ENCODE measurements around the gene CPD. TPM values are rescaled to one million over a fixed set of nuclear protein-coding genes. Genes with fewer than 3 reads are reported as not detected.

CPD gene
- polyA plus RNA-seq, 1 of the 3 experiments (the other 2 are of a cell fraction) = 12.5 TPM

DNA sequence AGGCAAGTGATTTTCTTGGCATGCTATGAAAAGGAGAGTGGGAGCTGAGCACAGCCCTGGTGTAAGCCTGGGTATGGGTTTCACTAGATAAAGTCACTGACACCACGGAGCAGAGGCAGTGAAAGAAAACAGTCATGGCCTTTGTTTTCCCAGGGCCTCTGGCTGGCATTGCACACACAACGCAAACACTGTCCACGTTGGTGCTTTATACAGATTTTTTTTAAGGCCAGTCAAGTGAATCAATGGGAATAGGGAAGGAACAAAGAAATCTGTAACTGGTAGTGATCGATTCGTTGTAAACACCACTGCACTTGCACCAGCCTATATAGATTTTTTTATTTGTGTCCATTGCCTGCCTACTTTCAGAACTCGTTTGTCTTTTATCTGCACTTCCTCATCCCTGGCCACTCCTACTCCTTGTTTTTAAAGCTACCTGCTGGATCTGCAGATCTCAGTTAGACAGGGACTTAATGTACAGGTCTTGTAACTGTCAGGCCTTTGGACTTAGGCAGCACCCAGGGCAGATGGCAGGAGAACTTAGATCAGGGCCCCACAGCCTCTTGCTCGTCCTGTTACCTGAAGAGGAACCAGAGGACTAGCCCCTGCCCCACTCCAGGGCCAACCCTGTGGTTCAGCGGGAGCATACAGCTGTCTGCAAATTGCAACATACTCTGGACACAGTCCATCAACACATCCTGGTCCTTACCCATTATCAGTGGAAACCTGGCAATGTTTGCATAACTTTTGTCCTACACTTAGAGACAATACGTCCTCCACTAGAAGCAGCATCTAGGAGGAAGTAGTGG, 34.2 kb upstream of the CPD start:
- Histone ChIP-seq H3K79me2 (ENCODE audit: insufficient read depth) (no peaks in the 10 kb centered on the region), H3K4me2 (no peak overlapping the region), H3K36me3 (replicated peaks in 1 of 2; ENCODE audit: control insufficient read depth in 1 of 2, insufficient read depth in 2 of 2, low read length in 1 of 2) (no peaks in the 10 kb centered on the region), H3K27me3 (ENCODE audit: insufficient read depth) (no peaks in the 10 kb centered on the region), H3K9me2 (no peaks in the 10 kb centered on the region), H3K9ac (no peak overlapping the region), H3K27ac (ENCODE audit: low read depth in 2 of 2, low read length in 1 of 2) (peak overlapping the region in 1 of 2 experiments; percentile 34; a peak in 1 of 4 replicates), H3F3A (replicated peaks; ENCODE audit: insufficient read depth) (peaks cover 7% of the 10 kb centered on the region), H2AFZ (ENCODE audit: low read depth) (no peak overlapping the region), H4K20me1 (ENCODE audit: insufficient read depth) (no peaks in the 10 kb centered on the region), H3K4me1 (ENCODE audit: control insufficient read depth in 1 of 2, insufficient read depth in 2 of 2, low read depth in 1 of 2, low read length in 1 of 2) (peaks cover 8 to 16% of the 10 kb centered on the region in 2 experiments; a peak in 2 of 4 replicates), H3K9me3 (no peaks in the 10 kb centered on the region), H3K4me3 (ENCODE audit: low read depth in 2 of 2, low read length in 1 of 2) (no peak overlapping the region)
- TF ChIP-seq RCOR1 (IDR thresholded peaks at IDR 0.05; ENCODE audit: low read length) = no peak
- TF ChIP-seq, protein P1, sequence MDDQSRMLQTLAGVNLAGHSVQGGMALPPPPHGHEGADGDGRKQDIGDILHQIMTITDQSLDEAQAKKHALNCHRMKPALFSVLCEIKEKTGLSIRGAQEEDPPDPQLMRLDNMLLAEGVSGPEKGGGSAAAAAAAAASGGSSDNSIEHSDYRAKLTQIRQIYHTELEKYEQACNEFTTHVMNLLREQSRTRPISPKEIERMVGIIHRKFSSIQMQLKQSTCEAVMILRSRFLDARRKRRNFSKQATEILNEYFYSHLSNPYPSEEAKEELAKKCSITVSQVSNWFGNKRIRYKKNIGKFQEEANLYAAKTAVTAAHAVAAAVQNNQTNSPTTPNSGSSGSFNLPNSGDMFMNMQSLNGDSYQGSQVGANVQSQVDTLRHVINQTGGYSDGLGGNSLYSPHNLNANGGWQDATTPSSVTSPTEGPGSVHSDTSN (IDR thresholded peaks at IDR 0.05) = no peak
- TF ChIP-seq FOXM1 (IDR thresholded peaks at IDR 0.05; ENCODE audit: low read depth) = no peak
- no peak for TF ChIP-seq TCF12 (IDR thresholded peaks at IDR 0.05)
- TF ChIP-seq, protein P2, sequence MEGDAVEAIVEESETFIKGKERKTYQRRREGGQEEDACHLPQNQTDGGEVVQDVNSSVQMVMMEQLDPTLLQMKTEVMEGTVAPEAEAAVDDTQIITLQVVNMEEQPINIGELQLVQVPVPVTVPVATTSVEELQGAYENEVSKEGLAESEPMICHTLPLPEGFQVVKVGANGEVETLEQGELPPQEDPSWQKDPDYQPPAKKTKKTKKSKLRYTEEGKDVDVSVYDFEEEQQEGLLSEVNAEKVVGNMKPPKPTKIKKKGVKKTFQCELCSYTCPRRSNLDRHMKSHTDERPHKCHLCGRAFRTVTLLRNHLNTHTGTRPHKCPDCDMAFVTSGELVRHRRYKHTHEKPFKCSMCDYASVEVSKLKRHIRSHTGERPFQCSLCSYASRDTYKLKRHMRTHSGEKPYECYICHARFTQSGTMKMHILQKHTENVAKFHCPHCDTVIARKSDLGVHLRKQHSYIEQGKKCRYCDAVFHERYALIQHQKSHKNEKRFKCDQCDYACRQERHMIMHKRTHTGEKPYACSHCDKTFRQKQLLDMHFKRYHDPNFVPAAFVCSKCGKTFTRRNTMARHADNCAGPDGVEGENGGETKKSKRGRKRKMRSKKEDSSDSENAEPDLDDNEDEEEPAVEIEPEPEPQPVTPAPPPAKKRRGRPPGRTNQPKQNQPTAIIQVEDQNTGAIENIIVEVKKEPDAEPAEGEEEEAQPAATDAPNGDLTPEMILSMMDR (IDR thresholded peaks at IDR 0.05) = no peak
- no peak for TF ChIP-seq EP300 (IDR thresholded peaks at IDR 0.05; ENCODE audit: borderline replicate concordance in 1 of 2, low read depth in 1 of 2, low read length in 1 of 2)
- no peak for TF ChIP-seq YY1 (IDR thresholded peaks at IDR 0.05; ENCODE audit: low read depth)
- TF ChIP-seq RXRA (IDR thresholded peaks at IDR 0.05; ENCODE audit: borderline replicate concordance, low read depth) = no peak
- DNase-seq = peak; percentile 25
- 48% methylated on average over 8 of the region's 9 CpGs for WGBS (ENCODE audit: low lambda C conversion rate)
- ChIA-PET CTCF (interaction anchor here (0.6 to 1.2 kb wide), 3 partner anchors 8 to 33 kb away, joined by 3 read pairs; no protein-coding TSS in a partner anchor), POLR2A (interaction anchor here (0.5 kb wide), 1 partner anchor 219 kb away, joined by 3 read pairs; no protein-coding TSS in a partner anchor)

DNA sequence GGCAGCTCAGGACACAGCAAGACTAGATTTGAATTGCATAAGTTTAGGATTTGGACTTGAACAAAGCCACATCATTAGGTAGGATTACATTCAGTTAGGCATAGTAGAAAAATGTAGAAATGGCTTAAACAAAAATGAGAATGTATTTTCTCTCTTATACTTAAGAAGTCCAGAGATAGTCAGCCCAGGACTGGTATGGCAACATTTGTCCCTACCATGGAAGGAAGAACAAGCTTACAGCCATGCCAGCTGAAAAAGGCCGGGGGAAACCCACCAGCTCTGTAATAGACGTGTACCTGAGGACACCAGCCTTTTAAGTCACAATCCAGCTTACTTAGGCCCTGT, 33.7 kb upstream of the CPD start:
- no peaks in the 10 kb centered on the region for H3K79me2 ChIP-seq (ENCODE audit: insufficient read depth)
- H3K9me2 ChIP-seq = no peaks in the 10 kb centered on the region
- no peak overlapping the region for H3K27ac ChIP-seq (ENCODE audit: low read depth in 2 of 2, low read length in 1 of 2)
- no peaks in the 10 kb centered on the region for H4K20me1 ChIP-seq (ENCODE audit: insufficient read depth)
- H3K9me3 ChIP-seq = no peaks in the 10 kb centered on the region
- DNase-seq = no peak
- no peak overlapping the region for H3K4me3 ChIP-seq (ENCODE audit: low read depth in 2 of 2, low read length in 1 of 2)
- WGBS (ENCODE audit: low lambda C conversion rate) = 89% methylated on average over 2 of the region's 2 CpGs
- H3K9ac ChIP-seq = no peak overlapping the region
- ChIA-PET CTCF (interaction anchor here (1.0 kb wide), 1 partner anchor 9 kb away, joined by 3 read pairs; no protein-coding TSS in a partner anchor), POLR2A (no interaction called here)
- TF ChIP-seq, protein P3, sequence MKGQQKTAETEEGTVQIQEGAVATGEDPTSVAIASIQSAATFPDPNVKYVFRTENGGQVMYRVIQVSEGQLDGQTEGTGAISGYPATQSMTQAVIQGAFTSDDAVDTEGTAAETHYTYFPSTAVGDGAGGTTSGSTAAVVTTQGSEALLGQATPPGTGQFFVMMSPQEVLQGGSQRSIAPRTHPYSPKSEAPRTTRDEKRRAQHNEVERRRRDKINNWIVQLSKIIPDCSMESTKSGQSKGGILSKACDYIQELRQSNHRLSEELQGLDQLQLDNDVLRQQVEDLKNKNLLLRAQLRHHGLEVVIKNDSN (IDR thresholded peaks at IDR 0.05; ENCODE audit: borderline replicate concordance, low read depth) = no peak
- no peak for TF ChIP-seq FOXJ3 (CRISPR knock-in tag; IDR thresholded peaks at IDR 0.05)
- no peak for TF ChIP-seq EP300 (IDR thresholded peaks at IDR 0.05; ENCODE audit: borderline replicate concordance in 1 of 2, low read depth in 1 of 2, low read length in 1 of 2)
- no peak for TF ChIP-seq CHD2 (IDR thresholded peaks at IDR 0.05; ENCODE audit: low read length, partially characterized antibody)
- TF ChIP-seq NRF1 (IDR thresholded peaks at IDR 0.05; ENCODE audit: low read depth, low read length) = no peak
- no peak overlapping the region for H3K4me2 ChIP-seq
- H2AFZ ChIP-seq (ENCODE audit: low read depth) = no peak overlapping the region
- no peaks in the 10 kb centered on the region for H3K36me3 ChIP-seq (replicated peaks in 1 of 2; ENCODE audit: control insufficient read depth in 1 of 2, insufficient read depth in 2 of 2, low read length in 1 of 2)
- H3K27me3 ChIP-seq (ENCODE audit: insufficient read depth) = no peaks in the 10 kb centered on the region
- peaks cover 5% of the 10 kb centered on the region for H3F3A ChIP-seq (replicated peaks; ENCODE audit: insufficient read depth)
- peaks cover 5 to 16% of the 10 kb centered on the region in 2 experiments; a peak in 2 of 4 replicates for H3K4me1 ChIP-seq (ENCODE audit: control insufficient read depth in 1 of 2, insufficient read depth in 2 of 2, low read depth in 1 of 2, low read length in 1 of 2)
